IMR-90 (cell line): Measurements from ENCODE around the gene ZNF418. TPM values are rescaled to one million over a fixed set of nuclear protein-coding genes. Genes with fewer than 3 reads are reported as not detected.

Source experiments
- ATAC-seq: fragments of 200-7000 bp; cut with Tn5 transposase; 2 replicates; pipeline ENCODE4 v1.9.1; 2020; ENCODE audit warnings: low read depth, mild to moderate bottlenecking, moderate library complexity
- BruUV-seq: library from RNA; stranded (reverse); fragments of 400-500 nt; replicated peaks from 2 replicates; lab custom pipeline; 2021; lab: Mats Ljungman, UMichigan
- CTCF ChIA-PET: fragments of 300-600 bp; formaldehyde crosslinking; extraction: SDS; loops from one replicate; lab custom pipeline; 2021; ENCODE audit warnings: antibody characterized with exemption; lab: Yijun Ruan, JAX
- POLR2A ChIA-PET: fragments of 300-600 bp; sonication (Branson Sonifier 250); formaldehyde crosslinking; loops from one replicate; lab custom pipeline; 2022; ENCODE audit warnings: antibody characterized with exemption; ENCODE audit not compliant: unreplicated experiment; lab: Charles Lee
- DNase-seq: peaks from one replicate; pipeline ENCODE4 v3.0.0; 2013
- H2AFZ ChIP-seq: replicated peaks from 2 replicates; pipeline ENCODE3; 2013; ENCODE audit warnings: low read length, mild to moderate bottlenecking; ENCODE audit not compliant: poor library complexity
- H2AK5ac ChIP-seq: 2 replicates; pipeline ENCODE4 v1.6.1; 2013; ENCODE audit warnings: low read depth, low read length, inconsistent platforms
- H2AK9ac ChIP-seq: replicated peaks from 2 replicates; pipeline ENCODE3; 2013; ENCODE audit warnings: mild to moderate bottlenecking, low read depth, low read length, moderate library complexity; ENCODE audit not compliant: poor library complexity
- H2BK120ac ChIP-seq: 2 replicates; pipeline ENCODE4 v1.6.1; 2013; ENCODE audit warnings: low read depth, low read length, inconsistent platforms
- H2BK15ac ChIP-seq: 3 replicates; pipeline ENCODE4 v1.6.1; 2013; ENCODE audit warnings: low read depth, low read length, inconsistent platforms
- H2BK20ac ChIP-seq: 2 replicates; pipeline ENCODE4 v1.6.1; 2013; ENCODE audit warnings: low read depth, mild to moderate bottlenecking, inconsistent platforms, low read length, moderate library complexity
- H2BK5ac ChIP-seq: 2 replicates; pipeline ENCODE4 v1.6.1; 2013; ENCODE audit warnings: mild to moderate bottlenecking, low read depth, low read length, inconsistent platforms; ENCODE audit not compliant: poor library complexity, severe bottlenecking
- H3K14ac ChIP-seq: replicated peaks from 2 replicates; pipeline ENCODE4 v1.6.1; 2013; ENCODE audit warnings: low read depth, low read length, inconsistent platforms
- H3K18ac ChIP-seq: 2 replicates; pipeline ENCODE4 v1.6.1; 2013; ENCODE audit warnings: low read depth, low read length, control low read depth
- H3K23ac ChIP-seq: 2 replicates; pipeline ENCODE4 v1.6.1; 2013; ENCODE audit warnings: low read depth, low read length, inconsistent platforms
- H3K27ac ChIP-seq: 2 replicates; pipeline ENCODE4 v1.5.1; 2013; ENCODE audit warnings: mild to moderate bottlenecking, control low read depth, low read length; ENCODE audit not compliant: insufficient read depth
- H3K27me3 ChIP-seq: 2 replicates; pipeline ENCODE4 v1.6.1; 2013; ENCODE audit warnings: low read length; ENCODE audit not compliant: control insufficient read depth, insufficient read depth
- H3K36me3 ChIP-seq: 2 replicates; pipeline ENCODE4 v1.6.1; 2013; ENCODE audit warnings: low read length, mixed read lengths; ENCODE audit not compliant: control insufficient read depth, insufficient read depth
- H3K4ac ChIP-seq: 2 replicates; pipeline ENCODE4 v1.6.1; 2013; ENCODE audit warnings: low read depth, low read length, inconsistent platforms
- H3K4me1 ChIP-seq: 2 replicates; pipeline ENCODE4 v1.6.1; 2013; ENCODE audit warnings: low read length, mixed read lengths; ENCODE audit not compliant: control insufficient read depth, insufficient read depth
- H3K4me2 ChIP-seq: 2 replicates; pipeline ENCODE4 v1.6.1; 2013; ENCODE audit warnings: low read depth, mild to moderate bottlenecking, control low read depth, low read length, moderate library complexity
- H3K4me3 ChIP-seq: 2 replicates; pipeline ENCODE4 v1.5.1; 2013; ENCODE audit warnings: low read depth, mild to moderate bottlenecking, control low read depth, low read length, moderate library complexity; ENCODE audit not compliant: insufficient read depth
- H3K56ac ChIP-seq: 2 replicates; pipeline ENCODE4 v1.6.1; 2013; ENCODE audit warnings: low read length, inconsistent platforms; ENCODE audit not compliant: insufficient read depth; ENCODE audit errors: extremely low read depth
- H3K79me1 ChIP-seq, 2 experiments: 2 replicates each; pipeline ENCODE4 v1.6.1; 2013; ENCODE audit warnings: low read length in 2 of 2, inconsistent platforms in 1 of 2, low read depth in 1 of 2
- H3K9ac ChIP-seq: 2 replicates; pipeline ENCODE4 v1.6.1; 2013; ENCODE audit warnings: low read depth, low read length, control low read depth
- H3K9me1 ChIP-seq: 2 replicates; pipeline ENCODE4 v1.6.1; 2013; ENCODE audit warnings: low read length, inconsistent platforms; ENCODE audit not compliant: insufficient read depth
- H3K9me3 ChIP-seq: 2 replicates; pipeline ENCODE4 v1.6.1; 2013; ENCODE audit warnings: low read length; ENCODE audit not compliant: control insufficient read depth, insufficient read depth
- H4K20me1 ChIP-seq: 2 replicates; pipeline ENCODE4 v1.6.1; 2013; ENCODE audit warnings: low read length, inconsistent platforms; ENCODE audit not compliant: insufficient read depth
- H4K5ac ChIP-seq: 2 replicates; pipeline ENCODE4 v1.6.1; 2013; ENCODE audit warnings: mild to moderate bottlenecking, low read depth, low read length, control low read depth
- H4K8ac ChIP-seq, 2 experiments: 2 replicates each; pipeline ENCODE4 v1.6.1; 2013; ENCODE audit warnings: low read depth in 2 of 2, low read length in 2 of 2, control low read depth in 1 of 2, inconsistent platforms in 1 of 2
- H4K91ac ChIP-seq: 2 replicates; pipeline ENCODE4 v1.6.1; 2013; ENCODE audit warnings: low read depth, low read length, inconsistent platforms; ENCODE audit not compliant: insufficient read depth
- BHLHE40 ChIP-seq: fragments of 150-350 bp; IDR thresholded peaks from 2 replicates; pipeline ENCODE4 v1.6.1; 2016; ENCODE audit warnings: mild to moderate bottlenecking, low read depth, low read length
- CEBPB ChIP-seq: IDR thresholded peaks from 2 replicates; pipeline ENCODE4 v1.6.1; 2012; ENCODE audit warnings: low read depth, low read length, improper control_type of control experiment
- CHD1 ChIP-seq: IDR thresholded peaks from 2 replicates; pipeline ENCODE4 v1.6.1; 2012; ENCODE audit warnings: low read depth, low read length, improper control_type of control experiment
- ELK1 ChIP-seq: fragments of 150-350 bp; IDR thresholded peaks from 2 replicates; pipeline ENCODE4 v1.6.1; 2016; ENCODE audit warnings: low read depth, mild to moderate bottlenecking, low read length, moderate library complexity, borderline replicate concordance
- FOS ChIP-seq: fragments of 150-350 bp; IDR thresholded peaks from 2 replicates; pipeline ENCODE4 v1.6.1; 2016; ENCODE audit warnings: low read depth, low read length
- MAFK ChIP-seq: IDR thresholded peaks from 2 replicates; pipeline ENCODE4 v1.6.1; 2012; ENCODE audit warnings: low read depth, low read length, improper control_type of control experiment
- MAZ ChIP-seq: IDR thresholded peaks from 2 replicates; pipeline ENCODE4 v1.6.1; 2012; ENCODE audit warnings: low read depth, mild to moderate bottlenecking, low read length, improper control_type of control experiment, moderate library complexity, borderline replicate concordance
- MXI1 ChIP-seq: IDR thresholded peaks from 2 replicates; pipeline ENCODE4 v1.6.1; 2012; ENCODE audit warnings: low read depth, mild to moderate bottlenecking, low read length, moderate library complexity, borderline replicate concordance
- NFE2L2 ChIP-seq: fragments of 150-350 bp; IDR thresholded peaks from 2 replicates; pipeline ENCODE4 v1.6.1; 2016; ENCODE audit warnings: low read depth, mild to moderate bottlenecking, low read length
- POLR2A ChIP-seq: IDR thresholded peaks from 2 replicates; pipeline ENCODE4 v1.6.1; 2012; ENCODE audit warnings: mild to moderate bottlenecking, low read depth, low read length
- RAD21 ChIP-seq: IDR thresholded peaks from 2 replicates; pipeline ENCODE4 v1.6.1; 2012; ENCODE audit warnings: low read length, improper control_type of control experiment
- RCOR1 ChIP-seq: IDR thresholded peaks from 2 replicates; pipeline ENCODE4 v1.6.1; 2012; ENCODE audit warnings: mild to moderate bottlenecking, low read length, improper control_type of control experiment; ENCODE audit not compliant: insufficient replicate concordance
- RFX5 ChIP-seq: IDR thresholded peaks from 2 replicates; pipeline ENCODE4 v1.8.0; 2012; ENCODE audit warnings: low read depth, mild to moderate bottlenecking, low read length, moderate library complexity
- SMC3 ChIP-seq: fragments of 150-350 bp; IDR thresholded peaks from 2 replicates; pipeline ENCODE4 v1.6.1; 2016; ENCODE audit warnings: low read depth, mild to moderate bottlenecking, antibody characterized with exemption, low read length, moderate library complexity
- WGBS, 2 experiments: methylation state at CpG; one replicate each; pipeline versions ENCODE4 v1.1.5 to v1.1.7; 2013; ENCODE audit warnings: missing lambda C conversion rate in 2 of 2; ENCODE audit not compliant: insufficient read length in 1 of 2; ENCODE audit errors: extremely low coverage in 2 of 2; 5-methylcytosine and 5-hydroxymethylcytosine counted together
- dilution Hi-C: fragments of 300-500 bp; cut with HindIII; formaldehyde crosslinking; loops from one replicate; pipeline ENCODE4 v1.14.3; 2018; ENCODE audit warnings: low sequenced_read_pairs; ENCODE audit not compliant: unreplicated experiment
- in situ Hi-C: fragments of 300-500 bp; cut with MboI; formaldehyde crosslinking; loops from 3 replicates; pipeline ENCODE4 v1.14.3; 2019; ENCODE audit warnings: low sequenced_read_pairs, inconsistent platforms, mixed read lengths
- intact Hi-C: fragments of 100-400 bp; cut with micrococcal nuclease; formaldehyde crosslinking; loops from 2 replicates; pipeline ENCODE4 v1.10.0; 2022
- polyA plus RNA-seq, 3 experiments: library from polyadenylated mRNA; depleted of rRNA; stranded (reverse); fragments of >200 nt; gene quantifications; 2 replicates each; pipeline ENCODE4 v1.2.3, GENCODE V29; 2012; ENCODE audit warnings: low replicate concordance in 1 of 3
- total RNA-seq: library from RNA; depleted of rRNA; stranded (reverse); fragments of >200 nt; gene quantifications from 2 replicates; pipeline ENCODE4 v1.2.3, GENCODE V29; 2012
- TF ChIP-seq, protein P1 (sequence below): fragments of 150-350 bp; IDR thresholded peaks from 2 replicates; pipeline ENCODE4 v1.6.1; 2017; ENCODE audit warnings: mild to moderate bottlenecking, antibody characterized with exemption, low read length, low read depth
- TF ChIP-seq, protein P2 (sequence below): conservative IDR thresholded peaks from 2 replicates; pipeline ENCODE4 v1.5.1; 2012; ENCODE audit warnings: mild to moderate bottlenecking, low read depth, low read length, improper control_type of control experiment

Gene ZNF418
- total and polyA plus RNA-seq, 2 of the 4 experiments (the other 2 are of a cell fraction): 2.1 to 3.4 TPM

DNA sequence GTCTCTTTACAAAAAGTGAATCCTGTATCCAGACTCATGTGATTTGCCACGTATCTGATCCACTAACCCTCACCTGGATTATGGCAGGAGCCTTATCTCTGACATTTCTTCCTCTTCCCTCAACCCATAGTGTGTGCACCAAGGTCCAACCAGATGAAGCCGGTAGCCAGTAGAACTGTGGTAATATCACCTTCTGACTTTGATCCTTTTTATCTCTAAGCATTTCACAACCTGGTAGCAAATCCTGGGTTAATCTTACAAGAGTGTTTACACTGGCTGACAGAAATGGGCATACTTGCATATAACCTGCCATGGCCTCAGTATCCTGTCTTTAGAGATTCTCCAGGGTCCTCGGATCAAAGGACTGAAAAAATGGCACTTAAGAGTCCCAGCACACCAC, 20.7 kb downstream of the ZNF418 start:
- H4K91ac ChIP-seq: no peak overlapping the region
- H2BK20ac ChIP-seq: no peak overlapping the region
- peaks cover 6% of the 10 kb centered on the region for H3K9me3 ChIP-seq
- H3K56ac ChIP-seq: no peak overlapping the region
- dilution Hi-C loops: no loop called here
- H3K14ac ChIP-seq: no peak overlapping the region
- H3K79me1 ChIP-seq: peaks cover 21 to 30% of the 10 kb centered on the region in 2 experiments
- no peak overlapping the region for H3K23ac ChIP-seq
- peaks cover 25% of the 10 kb centered on the region for H3K36me3 ChIP-seq
- H2BK120ac ChIP-seq: no peak overlapping the region
- no peak overlapping the region for H3K4ac ChIP-seq
- intact Hi-C loops: no loop called here
- H4K5ac ChIP-seq: no peak overlapping the region
- H4K20me1 ChIP-seq: no peaks in the 10 kb centered on the region
- peaks cover 2% of the 10 kb centered on the region; the same call in 1 of the 2 replicates for H3K4me1 ChIP-seq
- no peak overlapping the region for H2AFZ ChIP-seq
- no peak overlapping the region for H2AK5ac ChIP-seq
- no TSS peak for BruUV-seq
- no peak for DNase-seq
- no peak overlapping the region for H3K4me2 ChIP-seq
- ATAC-seq: no peak
- no peak overlapping the region for H3K9ac ChIP-seq
- H3K27me3 ChIP-seq: no peaks in the 10 kb centered on the region
- 80% methylated on average over 1 of the region's 3 CpGs; no CpG with 5 or more reads in 1 of the 2 experiments for WGBS, 2 experiments
- H3K9me1 ChIP-seq: no peaks in the 10 kb centered on the region
- POLR2A ChIA-PET: no interaction called here
- H2AK9ac ChIP-seq: no peak overlapping the region
- H2BK15ac ChIP-seq: no peak overlapping the region
- no peak overlapping the region for H4K8ac ChIP-seq
- H2BK5ac ChIP-seq: no peak overlapping the region
- CTCF ChIA-PET: interaction anchor here (0.5 to 0.7 kb wide), 2 partner anchors 244 to 449 kb away, joined by 3 to 5 read pairs; no protein-coding TSS in a partner anchor
- no peak overlapping the region for H3K18ac ChIP-seq
- TF ChIP-seq, protein P1, sequence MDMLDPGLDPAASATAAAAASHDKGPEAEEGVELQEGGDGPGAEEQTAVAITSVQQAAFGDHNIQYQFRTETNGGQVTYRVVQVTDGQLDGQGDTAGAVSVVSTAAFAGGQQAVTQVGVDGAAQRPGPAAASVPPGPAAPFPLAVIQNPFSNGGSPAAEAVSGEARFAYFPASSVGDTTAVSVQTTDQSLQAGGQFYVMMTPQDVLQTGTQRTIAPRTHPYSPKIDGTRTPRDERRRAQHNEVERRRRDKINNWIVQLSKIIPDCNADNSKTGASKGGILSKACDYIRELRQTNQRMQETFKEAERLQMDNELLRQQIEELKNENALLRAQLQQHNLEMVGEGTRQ: no peak
- no peak for TF ChIP-seq BHLHE40
- no peak for TF ChIP-seq RFX5
- TF ChIP-seq SMC3: no peak
- TF ChIP-seq CHD1: no peak
- no peak for TF ChIP-seq FOS
- no peak for TF ChIP-seq RAD21
- no peak for TF ChIP-seq POLR2A
- TF ChIP-seq MAZ: no peak
- TF ChIP-seq MXI1: no peak
- TF ChIP-seq NFE2L2: no peak
- TF ChIP-seq, protein P2, sequence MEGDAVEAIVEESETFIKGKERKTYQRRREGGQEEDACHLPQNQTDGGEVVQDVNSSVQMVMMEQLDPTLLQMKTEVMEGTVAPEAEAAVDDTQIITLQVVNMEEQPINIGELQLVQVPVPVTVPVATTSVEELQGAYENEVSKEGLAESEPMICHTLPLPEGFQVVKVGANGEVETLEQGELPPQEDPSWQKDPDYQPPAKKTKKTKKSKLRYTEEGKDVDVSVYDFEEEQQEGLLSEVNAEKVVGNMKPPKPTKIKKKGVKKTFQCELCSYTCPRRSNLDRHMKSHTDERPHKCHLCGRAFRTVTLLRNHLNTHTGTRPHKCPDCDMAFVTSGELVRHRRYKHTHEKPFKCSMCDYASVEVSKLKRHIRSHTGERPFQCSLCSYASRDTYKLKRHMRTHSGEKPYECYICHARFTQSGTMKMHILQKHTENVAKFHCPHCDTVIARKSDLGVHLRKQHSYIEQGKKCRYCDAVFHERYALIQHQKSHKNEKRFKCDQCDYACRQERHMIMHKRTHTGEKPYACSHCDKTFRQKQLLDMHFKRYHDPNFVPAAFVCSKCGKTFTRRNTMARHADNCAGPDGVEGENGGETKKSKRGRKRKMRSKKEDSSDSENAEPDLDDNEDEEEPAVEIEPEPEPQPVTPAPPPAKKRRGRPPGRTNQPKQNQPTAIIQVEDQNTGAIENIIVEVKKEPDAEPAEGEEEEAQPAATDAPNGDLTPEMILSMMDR: no peak
- TF ChIP-seq RCOR1: no peak
- no peak for TF ChIP-seq ELK1
- no peak for TF ChIP-seq CEBPB
- TF ChIP-seq MAFK: no peak
- H3K27ac ChIP-seq: no peak overlapping the region
- in situ Hi-C loops: no loop called here
- H3K4me3 ChIP-seq: no peak overlapping the region
